IPS-15b (cell line): ENCODE data around the gene RBM25.

Experiments
- H3K27me3 ChIP-seq: one replicate; pipeline ENCODE4 v1.6.1; 2013; ENCODE audit warnings: low read length; ENCODE audit not compliant: control insufficient read depth, insufficient read depth
- H3K36me3 ChIP-seq: one replicate; pipeline ENCODE4 v1.6.1; 2013; ENCODE audit warnings: low read length; ENCODE audit not compliant: control insufficient read depth, insufficient read depth
- H3K4me1 ChIP-seq: one replicate; pipeline ENCODE4 v1.6.1; 2013; ENCODE audit warnings: mild to moderate bottlenecking, low read length; ENCODE audit not compliant: control insufficient read depth, insufficient read depth
- H3K4me3 ChIP-seq: one replicate; pipeline ENCODE4 v1.5.1; 2013; ENCODE audit warnings: low read depth, low read length
- H3K9ac ChIP-seq: one replicate; pipeline ENCODE4 v1.6.1; 2013; ENCODE audit warnings: low read depth, mild to moderate bottlenecking, low read length
- H3K9me3 ChIP-seq: one replicate; pipeline ENCODE4 v1.6.1; 2013; ENCODE audit warnings: mild to moderate bottlenecking, low read length; ENCODE audit not compliant: control insufficient read depth, insufficient read depth

Gene RBM25

DNA sequence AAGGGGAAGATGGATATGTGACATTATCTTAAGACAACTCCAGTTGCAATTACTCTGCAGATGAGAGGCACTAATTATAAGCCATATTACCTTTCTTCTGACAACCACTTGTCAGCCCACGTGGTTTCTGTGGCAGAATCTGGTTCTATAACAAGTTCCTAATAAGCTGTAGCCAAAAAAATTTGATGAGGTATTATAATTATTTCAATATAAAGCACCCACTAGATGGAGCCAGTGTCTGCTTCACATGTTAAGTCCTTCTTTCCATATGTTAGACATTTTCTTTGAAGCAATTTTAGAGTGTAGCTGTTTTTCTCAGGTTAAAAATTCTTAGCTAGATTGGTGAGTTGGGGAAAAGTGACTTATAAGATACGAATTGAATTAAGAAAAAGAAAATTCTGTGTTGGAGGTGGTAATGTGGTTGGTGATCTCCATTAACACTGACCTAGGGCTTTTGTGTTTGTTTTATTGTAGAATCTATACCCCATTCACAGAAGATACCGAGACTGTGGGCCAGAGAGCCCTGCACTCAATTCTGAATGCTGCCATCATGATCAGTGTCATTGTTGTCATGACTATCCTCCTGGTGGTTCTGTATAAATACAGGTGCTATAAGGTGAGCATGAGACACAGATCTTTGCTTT lies 114.9 kb downstream of the RBM25 start:
- Histone ChIP-seq H3K4me3 (no peak overlapping the region), H3K9me3 (no peaks in the 10 kb centered on the region), H3K4me1 (peaks cover 12% of the 10 kb centered on the region), H3K36me3 (peaks cover 12% of the 10 kb centered on the region), H3K27me3 (no peaks in the 10 kb centered on the region), H3K9ac (no peak overlapping the region)
